Measurements from ENCODE around the gene C16orf92.

DNA sequence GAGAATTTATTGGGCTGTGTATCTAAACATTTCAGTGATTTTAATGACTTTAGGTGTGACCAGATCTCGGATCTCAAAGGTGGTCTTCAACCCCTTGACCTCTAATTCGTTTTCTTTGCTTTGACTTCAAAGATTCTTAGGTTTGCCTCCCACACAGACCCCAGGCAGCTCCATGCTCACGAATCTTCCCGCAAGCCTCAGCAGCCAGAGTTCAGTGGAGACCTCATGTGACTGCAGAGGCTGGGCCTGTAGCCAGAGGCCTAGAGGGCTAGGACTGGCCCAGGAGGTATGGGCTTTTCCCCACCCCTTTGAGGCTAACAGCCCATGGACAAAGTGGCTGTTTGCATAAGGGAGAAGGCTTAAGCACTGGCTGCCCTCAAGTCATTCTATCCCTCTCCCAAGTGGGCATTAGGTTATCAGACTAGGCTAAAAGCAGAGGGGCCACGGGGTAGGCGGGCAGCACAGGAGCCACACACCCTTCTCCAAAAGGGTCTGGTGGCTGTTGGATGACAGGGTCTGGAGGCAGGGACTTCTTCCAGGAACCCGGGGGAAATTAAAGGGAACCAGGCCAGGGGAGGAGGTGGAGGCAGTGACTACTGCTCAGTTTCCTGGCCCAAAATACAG, 30.5 kb upstream of the C16orf92 start:
- no peak for TF ChIP-seq CTCF (IDR thresholded peaks at IDR 0.05; ENCODE audit: low read length)
- TF ChIP-seq EZH2 (IDR thresholded peaks at IDR 0.05; ENCODE audit: borderline replicate concordance, low read length): no peak
